Measurements from ENCODE around the gene NR1I2.

The NR1I2 gene

GRCh38 chr3:119778811-119779210 is 3.1 kb upstream of the NR1I2 start:
- peaks cover 3% of the 10 kb centered on the region; the same call in 1 of the 2 replicates for H3K4me1 ChIP-seq (ENCODE audit: control insufficient read depth, insufficient read depth, low read length)
- no peaks in the 10 kb centered on the region for H3K36me3 ChIP-seq (ENCODE audit: control insufficient read depth, insufficient read depth, low read length)
- DNase-seq (ENCODE audit: low read depth, low spot score), result no peak
- no peaks in the 10 kb centered on the region for H3K27me3 ChIP-seq (ENCODE audit: control insufficient read depth, insufficient read depth, low read length)
- no peak overlapping the region for H3K27ac ChIP-seq (ENCODE audit: low read length)
- H3K4me3 ChIP-seq (ENCODE audit: low read length), result no peak overlapping the region
- WGBS (ENCODE audit: insufficient coverage, insufficient read length), result no CpG with 5 or more reads among the region's 2 CpGs
- H3K9me3 ChIP-seq (ENCODE audit: control insufficient read depth, insufficient read depth, low read length), result no peaks in the 10 kb centered on the region

DNA sequence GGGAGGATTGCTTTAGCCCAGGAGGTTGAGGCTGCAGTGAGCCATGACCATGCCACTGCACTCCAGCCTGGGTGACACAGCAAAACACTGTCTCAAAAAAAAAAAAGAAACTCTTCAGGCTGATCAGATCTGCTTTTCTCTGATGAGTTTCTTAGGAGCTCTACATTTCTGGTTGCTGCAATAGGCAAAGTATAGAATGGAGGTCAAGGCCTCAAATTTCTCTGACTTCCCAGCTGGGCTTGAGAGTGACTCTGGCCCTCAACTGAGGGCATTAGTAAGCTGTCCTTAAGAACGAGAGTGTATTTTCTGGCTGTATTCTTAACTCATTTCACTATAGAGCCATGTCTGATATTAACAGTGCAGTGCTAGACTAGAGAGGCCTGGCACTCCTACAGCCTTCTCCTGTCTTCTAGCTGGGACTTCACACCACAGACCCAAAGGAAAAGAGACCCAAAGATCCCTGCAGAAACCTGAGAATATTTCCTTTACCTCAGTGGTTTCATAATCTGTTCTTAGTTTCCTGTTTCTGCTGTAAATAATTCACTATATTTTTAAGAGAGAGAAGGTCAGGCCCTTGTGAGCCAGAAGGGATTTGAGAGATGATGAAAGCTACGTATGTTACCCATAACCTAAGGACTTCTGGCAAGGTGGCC is 2.0 kb upstream of the NR1I2 start:
- Histone ChIP-seq H3K27me3 (ENCODE audit: control insufficient read depth, insufficient read depth, low read length) (no peaks in the 10 kb centered on the region), H3K4me1 (ENCODE audit: control insufficient read depth, insufficient read depth, low read length) (peaks cover 1% of the 10 kb centered on the region; the same call in 1 of the 2 replicates), H3K27ac (ENCODE audit: low read length) (no peak overlapping the region), H3K4me3 (ENCODE audit: low read length) (no peak overlapping the region), H3K36me3 (ENCODE audit: control insufficient read depth, insufficient read depth, low read length) (no peaks in the 10 kb centered on the region), H3K9me3 (ENCODE audit: control insufficient read depth, insufficient read depth, low read length) (no peaks in the 10 kb centered on the region)
- no peak for DNase-seq (ENCODE audit: low read depth, low spot score)
- no CpG with 5 or more reads among the region's 2 CpGs for WGBS (ENCODE audit: insufficient coverage, insufficient read length)

DNA sequence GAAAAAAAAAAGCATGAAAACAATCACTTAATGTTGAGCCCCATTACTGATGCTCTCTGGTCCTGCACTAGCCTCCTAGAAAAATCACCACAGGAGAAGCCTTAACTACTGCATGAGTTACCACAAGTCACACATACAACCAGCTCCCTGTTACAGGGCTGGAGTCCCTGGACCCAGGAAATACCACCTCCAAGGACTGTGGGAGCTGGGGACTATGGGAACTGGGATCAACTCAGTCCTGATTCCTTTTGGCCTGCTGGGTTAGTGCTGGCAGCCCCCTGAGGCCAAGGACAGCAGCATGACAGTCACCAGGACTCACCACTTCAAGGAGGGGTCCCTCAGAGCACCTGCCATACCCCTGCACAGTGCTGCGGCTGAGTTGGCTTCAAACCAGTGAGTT is 559 bp downstream of the NR1I2 start:
- Histone ChIP-seq H3K4me1 (ENCODE audit: control insufficient read depth, insufficient read depth, low read length) (no peaks in the 10 kb centered on the region), H3K27me3 (ENCODE audit: control insufficient read depth, insufficient read depth, low read length) (no peaks in the 10 kb centered on the region), H3K36me3 (ENCODE audit: control insufficient read depth, insufficient read depth, low read length) (no peaks in the 10 kb centered on the region), H3K9me3 (ENCODE audit: control insufficient read depth, insufficient read depth, low read length) (no peaks in the 10 kb centered on the region), H3K27ac (ENCODE audit: low read length) (no peak overlapping the region), H3K4me3 (ENCODE audit: low read length) (no peak overlapping the region)
- WGBS (ENCODE audit: insufficient coverage, insufficient read length), result no CpG with 5 or more reads among the region's 1 CpG
- no peak for DNase-seq (ENCODE audit: low read depth, low spot score)

GRCh38 chr3:119783255-119783654 is 1.4 kb downstream of the NR1I2 start:
- no peaks in the 10 kb centered on the region for H3K4me1 ChIP-seq (ENCODE audit: control insufficient read depth, insufficient read depth, low read length)
- no peaks in the 10 kb centered on the region for H3K27me3 ChIP-seq (ENCODE audit: control insufficient read depth, insufficient read depth, low read length)
- H3K4me3 ChIP-seq (ENCODE audit: low read length), result no peak overlapping the region
- H3K36me3 ChIP-seq (ENCODE audit: control insufficient read depth, insufficient read depth, low read length), result no peaks in the 10 kb centered on the region
- H3K27ac ChIP-seq (ENCODE audit: low read length), result no peak overlapping the region
- no peak for DNase-seq (ENCODE audit: low read depth, low spot score)
- WGBS (ENCODE audit: insufficient coverage, insufficient read length), result no CpG with 5 or more reads among the region's 2 CpGs
- no peaks in the 10 kb centered on the region for H3K9me3 ChIP-seq (ENCODE audit: control insufficient read depth, insufficient read depth, low read length)

GRCh38 chr3:119783883-119784282 is 2.0 kb downstream of the NR1I2 start:
- H3K4me3 ChIP-seq (ENCODE audit: low read length), result no peak overlapping the region
- no peaks in the 10 kb centered on the region for H3K36me3 ChIP-seq (ENCODE audit: control insufficient read depth, insufficient read depth, low read length)
- H3K9me3 ChIP-seq (ENCODE audit: control insufficient read depth, insufficient read depth, low read length), result no peaks in the 10 kb centered on the region
- no peak for DNase-seq (ENCODE audit: low read depth, low spot score)
- H3K27me3 ChIP-seq (ENCODE audit: control insufficient read depth, insufficient read depth, low read length), result no peaks in the 10 kb centered on the region
- H3K4me1 ChIP-seq (ENCODE audit: control insufficient read depth, insufficient read depth, low read length), result no peaks in the 10 kb centered on the region
- no CpG with 5 or more reads among the region's 7 CpGs for WGBS (ENCODE audit: insufficient coverage, insufficient read length)
- no peak overlapping the region for H3K27ac ChIP-seq (ENCODE audit: low read length)

- Histone ChIP-seq H3K27me3 (ENCODE audit: control insufficient read depth, insufficient read depth, low read length) (no peaks in the 10 kb centered on the region), H3K27ac (ENCODE audit: low read length) (no peak overlapping the region), H3K4me1 (ENCODE audit: control insufficient read depth, insufficient read depth, low read length) (no peaks in the 10 kb centered on the region), H3K4me3 (ENCODE audit: low read length) (no peak overlapping the region), H3K9me3 (ENCODE audit: control insufficient read depth, insufficient read depth, low read length) (no peaks in the 10 kb centered on the region), H3K36me3 (ENCODE audit: control insufficient read depth, insufficient read depth, low read length) (no peaks in the 10 kb centered on the region)
- WGBS (ENCODE audit: insufficient coverage, insufficient read length), result no CpG with 5 or more reads among the region's 2 CpGs
- no peak for DNase-seq (ENCODE audit: low read depth, low spot score)
Observed at GRCh38 chr3:119786409-119786808, 4.5 kb downstream of the NR1I2 start.

DNA sequence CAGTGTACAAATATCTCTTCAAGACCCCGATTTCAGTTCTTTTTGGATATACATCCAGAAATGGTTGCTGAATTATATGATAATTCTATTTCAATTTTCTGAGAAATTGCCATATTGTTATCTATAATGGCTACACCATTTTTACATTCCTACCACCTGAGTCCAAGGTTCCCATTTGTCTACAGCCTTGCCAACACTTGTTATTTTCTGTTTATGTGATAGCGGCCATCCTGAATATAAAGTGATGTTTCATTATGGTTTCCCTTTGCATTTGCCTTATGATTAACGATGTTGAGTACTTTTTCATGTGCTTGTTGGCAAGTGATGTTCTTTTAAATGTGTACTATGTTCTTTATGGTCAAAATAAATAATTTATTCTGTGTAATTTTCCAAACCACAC is 8.5 kb downstream of the NR1I2 start:
- no peak for DNase-seq (ENCODE audit: low read depth, low spot score)
- Histone ChIP-seq H3K4me3 (ENCODE audit: low read length) (no peak overlapping the region), H3K36me3 (ENCODE audit: control insufficient read depth, insufficient read depth, low read length) (no peaks in the 10 kb centered on the region), H3K4me1 (ENCODE audit: control insufficient read depth, insufficient read depth, low read length) (peaks cover 2% of the 10 kb centered on the region; the same call in 1 of the 2 replicates), H3K9me3 (ENCODE audit: control insufficient read depth, insufficient read depth, low read length) (no peaks in the 10 kb centered on the region), H3K27ac (ENCODE audit: low read length) (no peak overlapping the region), H3K27me3 (ENCODE audit: control insufficient read depth, insufficient read depth, low read length) (no peaks in the 10 kb centered on the region)
- no CpG with 5 or more reads among the region's 3 CpGs for WGBS (ENCODE audit: insufficient coverage, insufficient read length)

DNA sequence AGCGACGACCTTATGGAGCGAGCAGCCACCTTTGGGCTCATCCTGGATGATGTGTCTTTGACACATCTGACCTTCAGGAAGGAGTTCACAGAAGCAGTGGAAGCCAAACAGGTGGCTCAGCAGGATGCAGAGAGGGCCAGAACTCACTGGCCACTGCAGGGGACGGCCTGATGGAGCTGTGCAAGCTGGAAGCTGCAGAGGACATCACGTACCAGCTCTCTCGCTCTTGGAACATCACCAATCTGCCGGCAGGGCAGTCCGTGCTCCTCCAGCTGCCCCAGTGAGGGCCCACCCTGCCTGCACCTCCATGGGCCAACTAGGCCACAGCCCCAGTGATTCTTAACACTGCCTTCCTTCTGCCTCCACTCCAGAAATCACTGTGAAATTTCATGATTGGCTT is 10.4 kb downstream of the NR1I2 start:
- Histone ChIP-seq H3K4me1 (ENCODE audit: control insufficient read depth, insufficient read depth, low read length) (peaks cover 2% of the 10 kb centered on the region; the same call in 1 of the 2 replicates), H3K4me3 (ENCODE audit: low read length) (no peak overlapping the region), H3K27ac (ENCODE audit: low read length) (no peak overlapping the region), H3K36me3 (ENCODE audit: control insufficient read depth, insufficient read depth, low read length) (no peaks in the 10 kb centered on the region), H3K27me3 (ENCODE audit: control insufficient read depth, insufficient read depth, low read length) (no peaks in the 10 kb centered on the region), H3K9me3 (ENCODE audit: control insufficient read depth, insufficient read depth, low read length) (no peaks in the 10 kb centered on the region)
- no CpG with 5 or more reads among the region's 8 CpGs for whole genome bisulfite sequencing (ENCODE audit: insufficient coverage, insufficient read length)
- no peak for DNase-seq (ENCODE audit: low read depth, low spot score)

DNA sequence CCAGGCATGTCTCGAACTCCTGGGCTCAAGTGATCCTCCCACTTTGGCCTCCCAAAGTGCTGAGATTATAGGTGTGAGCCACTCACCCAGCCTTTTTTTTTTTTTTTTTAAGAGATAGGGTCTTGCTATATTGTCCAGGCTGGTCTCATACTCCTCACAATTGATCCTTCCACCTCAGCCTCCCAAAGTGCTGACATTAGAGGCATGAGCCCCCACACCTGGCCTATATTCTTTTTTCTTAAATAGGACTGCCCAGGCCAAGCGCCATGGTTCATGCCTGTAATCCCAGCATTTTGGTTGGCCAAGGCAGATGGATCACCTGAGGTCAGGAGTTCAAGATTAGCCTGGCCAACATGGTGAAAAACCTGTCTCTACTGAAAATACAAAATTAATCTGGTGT is 12.5 kb downstream of the NR1I2 start:
- Histone ChIP-seq H3K4me3 (ENCODE audit: low read length) (no peak overlapping the region), H3K9me3 (ENCODE audit: control insufficient read depth, insufficient read depth, low read length) (no peaks in the 10 kb centered on the region), H3K36me3 (ENCODE audit: control insufficient read depth, insufficient read depth, low read length) (no peaks in the 10 kb centered on the region), H3K27ac (ENCODE audit: low read length) (no peak overlapping the region), H3K4me1 (ENCODE audit: control insufficient read depth, insufficient read depth, low read length) (peaks cover 2% of the 10 kb centered on the region; the same call in 1 of the 2 replicates), H3K27me3 (ENCODE audit: control insufficient read depth, insufficient read depth, low read length) (no peaks in the 10 kb centered on the region)
- WGBS (ENCODE audit: insufficient coverage, insufficient read length), result no CpG with 5 or more reads among the region's 2 CpGs
- no peak for DNase-seq (ENCODE audit: low read depth, low spot score)

GRCh38 chr3:119794971-119795612 is 13.2 kb downstream of the NR1I2 start:
- no peaks in the 10 kb centered on the region for H3K36me3 ChIP-seq (ENCODE audit: control insufficient read depth, insufficient read depth, low read length)
- no CpG with 5 or more reads among the region's 5 CpGs for WGBS (ENCODE audit: insufficient coverage, insufficient read length)
- H3K27me3 ChIP-seq (ENCODE audit: control insufficient read depth, insufficient read depth, low read length), result no peaks in the 10 kb centered on the region
- H3K27ac ChIP-seq (ENCODE audit: low read length), result no peak overlapping the region
- peaks cover 2% of the 10 kb centered on the region; the same call in 1 of the 2 replicates for H3K4me1 ChIP-seq (ENCODE audit: control insufficient read depth, insufficient read depth, low read length)
- H3K9me3 ChIP-seq (ENCODE audit: control insufficient read depth, insufficient read depth, low read length), result no peaks in the 10 kb centered on the region
- H3K4me3 ChIP-seq (ENCODE audit: low read length), result no peak overlapping the region
- DNase-seq (ENCODE audit: low read depth, low spot score), result no peak

DNA sequence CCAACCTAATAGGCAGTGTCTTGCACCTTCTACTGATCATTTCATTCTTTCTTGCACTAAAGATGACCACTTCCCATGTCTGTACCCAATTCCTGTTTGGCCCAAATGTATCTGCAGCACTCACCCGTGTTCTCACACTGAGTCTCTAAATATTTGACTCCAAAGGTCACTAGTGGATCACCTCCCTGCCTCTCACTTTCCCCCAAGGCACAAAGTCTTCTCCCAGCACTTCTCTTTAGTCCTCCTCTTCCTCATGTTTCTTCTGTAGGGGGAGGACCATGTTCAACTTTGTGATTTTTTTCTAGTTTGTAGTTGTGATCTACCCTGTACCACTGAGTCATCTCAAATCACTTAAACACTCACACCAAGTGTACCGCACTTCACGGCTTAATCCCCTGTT is 13.9 kb downstream of the NR1I2 start:
- H3K36me3 ChIP-seq (ENCODE audit: control insufficient read depth, insufficient read depth, low read length), result no peaks in the 10 kb centered on the region
- no CpG with 5 or more reads among the region's 3 CpGs for WGBS (ENCODE audit: insufficient coverage, insufficient read length)
- H3K27me3 ChIP-seq (ENCODE audit: control insufficient read depth, insufficient read depth, low read length), result no peaks in the 10 kb centered on the region
- H3K4me1 ChIP-seq (ENCODE audit: control insufficient read depth, insufficient read depth, low read length), result peaks cover 2% of the 10 kb centered on the region; the same call in 1 of the 2 replicates
- no peak overlapping the region for H3K4me3 ChIP-seq (ENCODE audit: low read length)
- no peak overlapping the region for H3K27ac ChIP-seq (ENCODE audit: low read length)
- DNase-seq (ENCODE audit: low read depth, low spot score), result no peak
- no peaks in the 10 kb centered on the region for H3K9me3 ChIP-seq (ENCODE audit: control insufficient read depth, insufficient read depth, low read length)
